A549 (cell line): ENCODE results near the gene RPL41.

Source experiments
- CEBPB ChIP-seq, 2 experiments: fragments of >200 bp in 1 of 2; sonication (Bioruptor Twin) in 1 of 2; formaldehyde crosslinking in 1 of 2; IDR thresholded peaks; 2 replicates each; pipeline ENCODE4 v1.6.1; 2012 to 2016
- EP300 ChIP-seq, 2 experiments: fragments of >200 bp; sonication (Bioruptor Twin); formaldehyde crosslinking; IDR thresholded peaks; 2 replicates in 1 of 2; 3 replicates in 1 of 2; pipeline ENCODE4 v1.6.1; 2016 to 2017
- KDM5A ChIP-seq: fragments of 200-600 bp; sonication (generic); IDR thresholded peaks from 2 replicates; pipeline ENCODE4 v1.6.1; 2016; ENCODE audit warnings: antibody characterized with exemption, mild to moderate bottlenecking
- MAFK ChIP-seq: fragments of 450-650 bp; IDR thresholded peaks from 2 replicates; pipeline ENCODE4 v1.6.1; 2014; ENCODE audit not compliant: partially characterized antibody
- MYC ChIP-seq: IDR thresholded peaks from 2 replicates; pipeline ENCODE4 v1.6.1; 2012; ENCODE audit warnings: mild to moderate bottlenecking, inconsistent platforms, low read length, improper control_type of control experiment, borderline replicate concordance
- POLR2A ChIP-seq: IDR thresholded peaks from 2 replicates; pipeline ENCODE4 v1.6.1; 2012; ENCODE audit warnings: mild to moderate bottlenecking, low read length
- POLR2AphosphoS2 ChIP-seq: conservative IDR thresholded peaks from 2 replicates; pipeline ENCODE4 v1.6.1; 2012; ENCODE audit warnings: low read length, improper control_type of control experiment, inconsistent platforms
- RFX5 ChIP-seq: fragments of 450-650 bp; IDR thresholded peaks from 2 replicates; pipeline ENCODE4 v1.7.1; 2014; ENCODE audit warnings: antibody characterized with exemption, mild to moderate bottlenecking, moderate library complexity
- ZC3H11A ChIP-seq: fragments of 450-650 bp; IDR thresholded peaks from 2 replicates; pipeline ENCODE4 v1.6.1; 2014; ENCODE audit warnings: antibody characterized with exemption, mild to moderate bottlenecking
- TF ChIP-seq, protein P1 (sequence below): fragments of >200 bp; sonication (Bioruptor Twin); formaldehyde crosslinking; IDR thresholded peaks from 3 replicates; pipeline ENCODE4 v1.5.1; 2016
- TF ChIP-seq, protein P2 (sequence below): IDR thresholded peaks from 2 replicates; pipeline ENCODE4 v1.6.1; 2012
- TF ChIP-seq, protein P3 (sequence below): fragments of 250-450 bp; sonication (Bioruptor Pico); IDR thresholded peaks from 2 replicates; pipeline ENCODE4 v1.5.0; 2020; ENCODE audit warnings: low read depth, mild to moderate bottlenecking, moderate library complexity

DNA sequence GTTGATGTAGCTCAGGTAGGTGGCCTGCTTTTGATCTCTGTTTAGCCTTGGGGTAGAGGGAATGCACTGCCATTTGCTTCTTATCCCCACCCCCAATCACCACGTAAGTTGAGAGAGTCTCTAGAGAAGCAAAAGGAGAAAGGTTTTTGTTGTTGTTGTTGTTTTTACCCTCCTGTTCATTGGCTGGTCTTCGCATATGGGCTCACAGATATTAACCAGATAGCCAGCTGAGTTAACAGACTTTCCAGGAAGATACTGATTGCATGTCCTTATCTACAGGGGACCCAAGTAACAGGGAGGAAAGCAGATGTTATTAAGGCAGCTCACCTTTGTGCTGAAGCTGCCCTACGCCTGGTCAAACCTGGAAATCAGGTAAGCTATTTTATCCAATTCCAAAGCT is 9.2 kb upstream of the RPL41 start:
- TF ChIP-seq, protein P1, sequence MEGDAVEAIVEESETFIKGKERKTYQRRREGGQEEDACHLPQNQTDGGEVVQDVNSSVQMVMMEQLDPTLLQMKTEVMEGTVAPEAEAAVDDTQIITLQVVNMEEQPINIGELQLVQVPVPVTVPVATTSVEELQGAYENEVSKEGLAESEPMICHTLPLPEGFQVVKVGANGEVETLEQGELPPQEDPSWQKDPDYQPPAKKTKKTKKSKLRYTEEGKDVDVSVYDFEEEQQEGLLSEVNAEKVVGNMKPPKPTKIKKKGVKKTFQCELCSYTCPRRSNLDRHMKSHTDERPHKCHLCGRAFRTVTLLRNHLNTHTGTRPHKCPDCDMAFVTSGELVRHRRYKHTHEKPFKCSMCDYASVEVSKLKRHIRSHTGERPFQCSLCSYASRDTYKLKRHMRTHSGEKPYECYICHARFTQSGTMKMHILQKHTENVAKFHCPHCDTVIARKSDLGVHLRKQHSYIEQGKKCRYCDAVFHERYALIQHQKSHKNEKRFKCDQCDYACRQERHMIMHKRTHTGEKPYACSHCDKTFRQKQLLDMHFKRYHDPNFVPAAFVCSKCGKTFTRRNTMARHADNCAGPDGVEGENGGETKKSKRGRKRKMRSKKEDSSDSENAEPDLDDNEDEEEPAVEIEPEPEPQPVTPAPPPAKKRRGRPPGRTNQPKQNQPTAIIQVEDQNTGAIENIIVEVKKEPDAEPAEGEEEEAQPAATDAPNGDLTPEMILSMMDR = no peak
- TF ChIP-seq MAFK = no peak
- TF ChIP-seq, protein P2, sequence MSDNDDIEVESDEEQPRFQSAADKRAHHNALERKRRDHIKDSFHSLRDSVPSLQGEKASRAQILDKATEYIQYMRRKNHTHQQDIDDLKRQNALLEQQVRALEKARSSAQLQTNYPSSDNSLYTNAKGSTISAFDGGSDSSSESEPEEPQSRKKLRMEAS = no peak
- no peak for TF ChIP-seq RFX5
- TF ChIP-seq POLR2A = no peak
- no peak for TF ChIP-seq MYC
- no peak for TF ChIP-seq ZC3H11A
- TF ChIP-seq KDM5A = no peak
- no peak for TF ChIP-seq EP300 (IDR thresholded peaks at IDR 0.05)
- TF ChIP-seq CEBPB (IDR thresholded peaks at IDR 0.05) = no peak
- no peak for TF ChIP-seq POLR2AphosphoS2
- TF ChIP-seq, protein P3, sequence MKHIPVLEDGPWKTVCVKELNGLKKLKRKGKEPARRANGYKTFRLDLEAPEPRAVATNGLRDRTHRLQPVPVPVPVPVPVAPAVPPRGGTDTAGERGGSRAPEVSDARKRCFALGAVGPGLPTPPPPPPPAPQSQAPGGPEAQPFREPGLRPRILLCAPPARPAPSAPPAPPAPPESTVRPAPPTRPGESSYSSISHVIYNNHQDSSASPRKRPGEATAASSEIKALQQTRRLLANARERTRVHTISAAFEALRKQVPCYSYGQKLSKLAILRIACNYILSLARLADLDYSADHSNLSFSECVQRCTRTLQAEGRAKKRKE (CRISPR knock-in tag) = no peak
